H9 (cell line): Measurements from ENCODE around the gene TTC28. TPM values are rescaled to one million over a fixed set of nuclear protein-coding genes. Genes with fewer than 3 reads are reported as not detected.

Experiments used
- DNase-seq: peaks from one replicate; pipeline ENCODE4 v3.0.0-alpha.2; 2017
- H2AFZ ChIP-seq: one replicate; pipeline ENCODE4 v1.6.1; 2013; ENCODE audit warnings: mild to moderate bottlenecking, low read length, control low read depth, moderate library complexity
- H2AK5ac ChIP-seq: 2 replicates; pipeline ENCODE4 v1.6.1; 2013; ENCODE audit warnings: low read length, control low read depth, mixed read lengths; ENCODE audit not compliant: insufficient read length
- H2BK120ac ChIP-seq: one replicate; pipeline ENCODE4 v1.6.1; 2013; ENCODE audit warnings: low read depth, mild to moderate bottlenecking, low read length, control low read depth, inconsistent platforms; ENCODE audit not compliant: poor library complexity, severe bottlenecking
- H2BK12ac ChIP-seq: 2 replicates; pipeline ENCODE4 v1.6.1; 2013; ENCODE audit warnings: low read length, control low read depth, mixed read lengths, low read depth; ENCODE audit not compliant: insufficient read length
- H2BK15ac ChIP-seq: 2 replicates; pipeline ENCODE4 v1.6.1; 2013; ENCODE audit warnings: low read depth, low read length, control low read depth
- H2BK20ac ChIP-seq: one replicate; pipeline ENCODE4 v1.6.1; 2013; ENCODE audit warnings: low read depth, mild to moderate bottlenecking, low read length, control low read depth, inconsistent platforms; ENCODE audit not compliant: poor library complexity, severe bottlenecking
- H2BK5ac ChIP-seq: 2 replicates; pipeline ENCODE4 v1.6.1; 2013; ENCODE audit warnings: low read length, control low read depth, mixed read lengths; ENCODE audit not compliant: insufficient read length
- H3K14ac ChIP-seq: 2 replicates; pipeline ENCODE4 v1.6.1; 2013; ENCODE audit warnings: low read length, control low read depth; ENCODE audit not compliant: insufficient read depth
- H3K18ac ChIP-seq: 2 replicates; pipeline ENCODE4 v1.6.1; 2013; ENCODE audit warnings: low read depth, mild to moderate bottlenecking, mixed read lengths, low read length, control low read depth; ENCODE audit not compliant: insufficient read length
- H3K23ac ChIP-seq: 2 replicates; pipeline ENCODE4 v1.6.1; 2013; ENCODE audit warnings: low read length, control low read depth, mixed read lengths, low read depth; ENCODE audit not compliant: insufficient read length
- H3K23me2 ChIP-seq: 2 replicates; pipeline ENCODE4 v1.6.1; 2013; ENCODE audit warnings: low read depth, mild to moderate bottlenecking, mixed read lengths, low read length, control low read depth; ENCODE audit not compliant: insufficient read length, poor library complexity, severe bottlenecking
- H3K27ac ChIP-seq: 2 replicates; pipeline ENCODE4 v1.5.1; 2013; ENCODE audit warnings: low read length, control low read depth, mixed read lengths, low read depth; ENCODE audit not compliant: insufficient read length
- H3K27me3 ChIP-seq: 2 replicates; pipeline ENCODE4 v1.6.1; 2013; ENCODE audit warnings: low read length, control low read depth, inconsistent platforms; ENCODE audit not compliant: insufficient read depth
- H3K4ac ChIP-seq: 2 replicates; pipeline ENCODE4 v1.6.1; 2013; ENCODE audit warnings: low read depth, mild to moderate bottlenecking, control low read depth, inconsistent platforms, low read length, moderate library complexity
- H3K4me1 ChIP-seq: 2 replicates; pipeline ENCODE4 v1.6.1; 2013; ENCODE audit warnings: low read length, control low read depth, inconsistent platforms; ENCODE audit not compliant: insufficient read depth
- H3K4me2 ChIP-seq: 2 replicates; pipeline ENCODE4 v1.6.1; 2013; ENCODE audit warnings: low read length, control low read depth, mixed read lengths; ENCODE audit not compliant: insufficient read length, insufficient read depth
- H3K56ac ChIP-seq: 2 replicates; pipeline ENCODE4 v1.6.1; 2013; ENCODE audit warnings: low read depth, mild to moderate bottlenecking, mixed read lengths, low read length, control low read depth; ENCODE audit not compliant: insufficient read length
- H3K79me1 ChIP-seq: 2 replicates; pipeline ENCODE4 v1.6.1; 2013; ENCODE audit warnings: low read depth, mild to moderate bottlenecking, moderate library complexity, low read length, control low read depth, inconsistent platforms; ENCODE audit not compliant: insufficient read depth, poor library complexity, severe bottlenecking
- H3K79me2 ChIP-seq: 2 replicates; pipeline ENCODE4 v1.6.1; 2013; ENCODE audit warnings: low read length, control low read depth, inconsistent platforms; ENCODE audit not compliant: insufficient read depth
- H3K9ac ChIP-seq: 2 replicates; pipeline ENCODE4 v1.6.1; 2013; ENCODE audit warnings: low read length, control low read depth, mixed read lengths; ENCODE audit not compliant: insufficient read length; ENCODE audit errors: extremely low read depth
- H3K9me3 ChIP-seq: one replicate; pipeline ENCODE4 v1.6.1; 2013; ENCODE audit warnings: low read depth, low read length, inconsistent platforms; ENCODE audit not compliant: control insufficient read depth
- H3T11ph ChIP-seq: one replicate; pipeline ENCODE4 v1.6.1; 2013; ENCODE audit warnings: mild to moderate bottlenecking, low read length, control low read depth, inconsistent platforms
- H4K20me1 ChIP-seq: one replicate; pipeline ENCODE4 v1.6.1; 2013; ENCODE audit not compliant: control insufficient read depth, insufficient read length, insufficient read depth
- H4K5ac ChIP-seq: 2 replicates; pipeline ENCODE4 v1.6.1; 2013; ENCODE audit warnings: low read depth, mild to moderate bottlenecking, mixed read lengths, low read length, control low read depth; ENCODE audit not compliant: insufficient read length
- H4K8ac ChIP-seq: replicated peaks from 2 replicates; pipeline ENCODE4 v1.6.1; 2013; ENCODE audit warnings: low read length, control low read depth, mixed read lengths, low read depth; ENCODE audit not compliant: insufficient read length
- H4K91ac ChIP-seq: 2 replicates; pipeline ENCODE4 v1.6.1; 2013; ENCODE audit warnings: low read depth, mild to moderate bottlenecking, moderate library complexity, mixed read lengths, low read length, control low read depth; ENCODE audit not compliant: insufficient read length
- H3K27ac Mint-ChIP-seq, 3 experiments: 2 replicates in 2 of 3; 3 replicates in 1 of 3; pipeline ENCODE4 v1.8.0; 2020 to 2021; ENCODE audit warnings: mixed read lengths in 3 of 3, mild to moderate bottlenecking in 1 of 3, moderate library complexity in 1 of 3
- H3K27me3 Mint-ChIP-seq: 2 replicates; pipeline ENCODE4 v1.8.0; 2021; ENCODE audit warnings: low read depth, mild to moderate bottlenecking, moderate library complexity, mixed read lengths
- H3K36me3 Mint-ChIP-seq, 3 experiments: 2 replicates in 2 of 3; 3 replicates in 1 of 3; pipeline ENCODE4 v1.8.0; 2020 to 2021; ENCODE audit warnings: low read depth in 3 of 3, mixed read lengths in 3 of 3; ENCODE audit not compliant: insufficient read depth in 1 of 3
- H3K4me1 Mint-ChIP-seq, 2 experiments: 2 replicates each; pipeline ENCODE4 v1.8.0; 2020; ENCODE audit warnings: mixed read lengths in 2 of 2
- H3K4me3 Mint-ChIP-seq, 2 experiments: 2 replicates in 1 of 2; 3 replicates in 1 of 2; pipeline ENCODE4 v1.8.0; 2020 to 2021; ENCODE audit warnings: mild to moderate bottlenecking in 2 of 2, mixed read lengths in 2 of 2, moderate library complexity in 1 of 2
- H3K9me3 Mint-ChIP-seq, 2 experiments: 2 replicates in 1 of 2; 3 replicates in 1 of 2; pipeline ENCODE4 v1.8.0; 2020; ENCODE audit warnings: mild to moderate bottlenecking in 2 of 2, mixed read lengths in 2 of 2, moderate library complexity in 1 of 2
- WGBS: extraction: QIAGEN DNeasy Blood & Tissue Kit; methylation state at CpG from one replicate; pipeline ENCODE4 v1.1.7; 2013; ENCODE audit warnings: missing lambda C conversion rate, low lambda C conversion rate, mixed read lengths; ENCODE audit not compliant: insufficient read length; ENCODE audit errors: extremely low coverage; 5-methylcytosine and 5-hydroxymethylcytosine counted together
- total RNA-seq: library from RNA; stranded (reverse); gene quantifications from 2 replicates; pipeline ENCODE4 v1.2.1, GENCODE V29; 2021
- TF ChIP-seq, protein P1 (sequence below): fragments of 200-600 bp; sonication (generic); conservative IDR thresholded peaks from 3 replicates; pipeline ENCODE4 v1.8.0; 2021; ENCODE audit warnings: antibody characterized with exemption, mild to moderate bottlenecking

Gene TTC28
- total RNA-seq, 1 experiment from 2014 or later = 13.6 TPM

DNA sequence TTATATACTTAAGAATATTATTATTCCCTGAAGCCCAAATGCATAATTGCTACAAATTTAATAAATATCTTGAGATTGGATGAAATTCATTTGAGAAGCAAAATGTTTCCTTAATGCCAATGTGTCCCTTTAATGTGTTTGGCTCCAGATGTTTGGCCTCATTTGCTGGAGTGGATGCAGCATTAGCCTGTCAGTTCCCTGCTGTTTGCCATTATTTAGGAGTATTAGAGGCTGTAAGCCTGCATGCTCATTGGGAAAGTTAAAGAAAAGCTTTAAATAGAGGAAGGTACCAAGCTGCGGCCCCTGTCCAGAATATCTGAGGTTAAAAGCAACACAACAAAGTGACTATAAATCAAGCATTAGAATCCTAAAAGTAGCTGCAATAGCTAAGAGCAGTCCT, 705.8 kb downstream of the TTC28 start:
- peaks cover 6 to 8% of the 10 kb centered on the region in 2 experiments for H3K4me1 Mint-ChIP-seq
- H3K23ac ChIP-seq = no peak overlapping the region

More for the DNA sequence above, 705.8 kb downstream of the TTC28 start:
- TF ChIP-seq, protein P1, sequence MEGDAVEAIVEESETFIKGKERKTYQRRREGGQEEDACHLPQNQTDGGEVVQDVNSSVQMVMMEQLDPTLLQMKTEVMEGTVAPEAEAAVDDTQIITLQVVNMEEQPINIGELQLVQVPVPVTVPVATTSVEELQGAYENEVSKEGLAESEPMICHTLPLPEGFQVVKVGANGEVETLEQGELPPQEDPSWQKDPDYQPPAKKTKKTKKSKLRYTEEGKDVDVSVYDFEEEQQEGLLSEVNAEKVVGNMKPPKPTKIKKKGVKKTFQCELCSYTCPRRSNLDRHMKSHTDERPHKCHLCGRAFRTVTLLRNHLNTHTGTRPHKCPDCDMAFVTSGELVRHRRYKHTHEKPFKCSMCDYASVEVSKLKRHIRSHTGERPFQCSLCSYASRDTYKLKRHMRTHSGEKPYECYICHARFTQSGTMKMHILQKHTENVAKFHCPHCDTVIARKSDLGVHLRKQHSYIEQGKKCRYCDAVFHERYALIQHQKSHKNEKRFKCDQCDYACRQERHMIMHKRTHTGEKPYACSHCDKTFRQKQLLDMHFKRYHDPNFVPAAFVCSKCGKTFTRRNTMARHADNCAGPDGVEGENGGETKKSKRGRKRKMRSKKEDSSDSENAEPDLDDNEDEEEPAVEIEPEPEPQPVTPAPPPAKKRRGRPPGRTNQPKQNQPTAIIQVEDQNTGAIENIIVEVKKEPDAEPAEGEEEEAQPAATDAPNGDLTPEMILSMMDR = no peak
- Histone ChIP-seq H3K4ac (no peak overlapping the region), H4K91ac (no peak overlapping the region), H3K18ac (no peak overlapping the region), H2AK5ac (no peak overlapping the region), H3K4me1 (no peaks in the 10 kb centered on the region), H3K14ac (no peak overlapping the region), H3K4me2 (no peak overlapping the region), H3T11ph (no peak overlapping the region), H2BK120ac (no peak overlapping the region), H3K23me2 (no peaks in the 10 kb centered on the region), H3K9me3 (no peaks in the 10 kb centered on the region), H2AFZ (no peak overlapping the region), H3K56ac (no peak overlapping the region), H3K9ac (no peak overlapping the region), H3K79me1 (no peaks in the 10 kb centered on the region), H2BK20ac (no peak overlapping the region), H2BK5ac (no peak overlapping the region), H4K20me1 (no peaks in the 10 kb centered on the region), H4K8ac (no peak overlapping the region), H2BK12ac (no peak overlapping the region), H3K79me2 (no peaks in the 10 kb centered on the region), H2BK15ac (no peak overlapping the region), H3K27ac (no peak overlapping the region), H3K27me3 (no peaks in the 10 kb centered on the region), H4K5ac (no peak overlapping the region)
- H3K27me3 Mint-ChIP-seq = no peaks in the 10 kb centered on the region
- H3K27ac Mint-ChIP-seq = no peak overlapping the region
- no peak for DNase-seq
- H3K4me3 Mint-ChIP-seq = no peak overlapping the region
- H3K36me3 Mint-ChIP-seq = peaks cover 6 to 15% (median 9%) of the 10 kb centered on the region in 3 experiments; a peak in 5 of 7 replicates
- H3K9me3 Mint-ChIP-seq = peaks cover 0 to 7% of the 10 kb centered on the region in 2 experiments; a peak in 2 of 5 replicates
- no CpG with 5 or more reads among the region's 1 CpG for WGBS
